AG09309 (cell line): ENCODE measurements around the gene CHD9NB.
"Not testable (repeated sequence)": the region's sequence is repeated elsewhere in the genome, so short reads cannot be mapped to it uniquely, and the experiment has no call there.

ENCODE experiments used
- DNase-seq: peaks from one replicate; pipeline ENCODE4 v3.0.0-alpha.2; 2010; ENCODE audit warnings: low read depth
- H3K4me3 ChIP-seq: 2 replicates; pipeline ENCODE4 v1.5.1; 2011; ENCODE audit warnings: mild to moderate bottlenecking, low read depth, low read length, moderate library complexity; ENCODE audit not compliant: control insufficient read depth
- TF ChIP-seq, protein P1 (sequence below): IDR thresholded peaks from 2 replicates; pipeline ENCODE4 v1.5.1; 2011; ENCODE audit warnings: mild to moderate bottlenecking, low read depth, low read length, inconsistent platforms; ENCODE audit not compliant: insufficient read depth, control insufficient read depth; ENCODE audit errors: missing control alignments

The CHD9NB gene

DNA sequence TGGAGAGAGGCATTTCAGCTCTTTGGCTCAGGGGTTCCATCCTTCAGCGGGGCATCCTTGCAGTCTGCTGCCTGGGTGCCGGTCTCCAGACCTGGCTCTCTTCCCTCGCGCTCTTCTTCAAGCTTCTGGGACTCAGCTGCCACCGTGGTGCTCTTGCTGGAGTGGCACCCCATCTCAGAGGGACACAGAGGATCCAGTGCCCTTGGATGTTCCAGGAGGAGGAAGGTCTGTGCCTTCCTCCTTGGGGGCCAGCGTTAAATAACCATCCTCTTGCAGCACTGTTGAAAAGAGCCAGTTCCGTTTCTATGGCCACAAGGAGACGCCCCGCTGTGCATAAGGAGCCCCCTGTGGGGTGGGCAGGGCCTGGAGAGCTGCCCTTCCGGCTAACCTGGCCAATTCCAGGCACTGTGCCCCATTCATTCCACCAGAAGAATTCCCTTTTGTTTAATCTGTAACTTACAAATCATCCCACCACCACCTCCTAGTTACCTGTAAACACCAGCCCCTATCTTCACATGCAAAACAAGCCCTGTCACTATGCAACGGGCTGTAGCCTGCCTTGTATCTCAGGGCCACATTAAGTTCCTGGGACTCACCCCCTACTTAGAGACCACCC lies 8.6 kb downstream of the CHD9NB start:
- no peak for DNase-seq
- TF ChIP-seq, protein P1, sequence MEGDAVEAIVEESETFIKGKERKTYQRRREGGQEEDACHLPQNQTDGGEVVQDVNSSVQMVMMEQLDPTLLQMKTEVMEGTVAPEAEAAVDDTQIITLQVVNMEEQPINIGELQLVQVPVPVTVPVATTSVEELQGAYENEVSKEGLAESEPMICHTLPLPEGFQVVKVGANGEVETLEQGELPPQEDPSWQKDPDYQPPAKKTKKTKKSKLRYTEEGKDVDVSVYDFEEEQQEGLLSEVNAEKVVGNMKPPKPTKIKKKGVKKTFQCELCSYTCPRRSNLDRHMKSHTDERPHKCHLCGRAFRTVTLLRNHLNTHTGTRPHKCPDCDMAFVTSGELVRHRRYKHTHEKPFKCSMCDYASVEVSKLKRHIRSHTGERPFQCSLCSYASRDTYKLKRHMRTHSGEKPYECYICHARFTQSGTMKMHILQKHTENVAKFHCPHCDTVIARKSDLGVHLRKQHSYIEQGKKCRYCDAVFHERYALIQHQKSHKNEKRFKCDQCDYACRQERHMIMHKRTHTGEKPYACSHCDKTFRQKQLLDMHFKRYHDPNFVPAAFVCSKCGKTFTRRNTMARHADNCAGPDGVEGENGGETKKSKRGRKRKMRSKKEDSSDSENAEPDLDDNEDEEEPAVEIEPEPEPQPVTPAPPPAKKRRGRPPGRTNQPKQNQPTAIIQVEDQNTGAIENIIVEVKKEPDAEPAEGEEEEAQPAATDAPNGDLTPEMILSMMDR = no peak
- H3K4me3 ChIP-seq = no peak overlapping the region

DNA sequence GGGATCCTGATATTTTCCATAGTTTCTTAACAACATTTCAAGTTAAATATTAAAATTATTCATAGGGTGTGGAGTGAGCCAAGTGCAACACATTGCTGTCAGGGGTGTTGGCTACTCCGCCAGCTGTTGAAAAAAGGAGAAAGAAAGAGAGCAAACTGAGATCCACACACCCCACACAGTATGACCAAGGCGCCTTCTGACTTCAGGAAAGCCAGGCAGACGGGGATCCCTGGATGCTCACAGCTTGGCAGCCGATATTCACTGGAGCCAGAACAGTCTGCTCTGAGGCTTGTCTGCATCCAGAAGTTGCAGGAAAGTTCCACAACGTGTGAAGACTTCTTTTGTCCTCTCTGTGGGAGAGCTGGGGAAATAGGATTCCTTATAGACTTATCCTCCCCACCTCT lies 9.3 kb downstream of the CHD9NB start:
- no peak for DNase-seq
- no peak overlapping the region for H3K4me3 ChIP-seq
- TF ChIP-seq, protein P1 = no peak

DNA sequence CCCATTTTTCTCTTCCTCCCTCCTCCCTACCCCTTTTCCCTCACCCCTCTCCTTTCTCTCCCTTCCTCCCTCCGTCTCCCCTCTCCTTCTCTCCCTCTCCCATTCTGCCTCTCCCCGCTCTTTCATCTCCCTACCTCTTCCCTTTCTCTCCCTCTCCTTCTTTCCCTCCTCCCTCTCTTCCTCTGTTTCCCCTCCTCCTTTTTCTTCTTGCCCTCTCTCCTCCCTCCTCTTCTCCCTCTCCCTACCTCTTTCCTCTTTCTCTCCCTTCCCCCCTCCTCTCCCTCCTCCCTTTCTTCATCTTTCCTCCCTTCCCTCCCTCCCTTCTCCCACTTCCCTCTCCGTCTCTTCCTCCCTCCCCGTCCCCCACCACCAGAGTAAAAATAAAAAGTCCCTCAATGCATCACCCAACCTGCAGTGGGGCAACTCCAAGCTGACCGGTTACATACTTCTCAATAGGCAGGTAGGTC lies 10.4 kb downstream of the CHD9NB start:
- DNase-seq = no peak
- H3K4me3 ChIP-seq = no peak overlapping the region
- TF ChIP-seq, protein P1 = no peak

DNA sequence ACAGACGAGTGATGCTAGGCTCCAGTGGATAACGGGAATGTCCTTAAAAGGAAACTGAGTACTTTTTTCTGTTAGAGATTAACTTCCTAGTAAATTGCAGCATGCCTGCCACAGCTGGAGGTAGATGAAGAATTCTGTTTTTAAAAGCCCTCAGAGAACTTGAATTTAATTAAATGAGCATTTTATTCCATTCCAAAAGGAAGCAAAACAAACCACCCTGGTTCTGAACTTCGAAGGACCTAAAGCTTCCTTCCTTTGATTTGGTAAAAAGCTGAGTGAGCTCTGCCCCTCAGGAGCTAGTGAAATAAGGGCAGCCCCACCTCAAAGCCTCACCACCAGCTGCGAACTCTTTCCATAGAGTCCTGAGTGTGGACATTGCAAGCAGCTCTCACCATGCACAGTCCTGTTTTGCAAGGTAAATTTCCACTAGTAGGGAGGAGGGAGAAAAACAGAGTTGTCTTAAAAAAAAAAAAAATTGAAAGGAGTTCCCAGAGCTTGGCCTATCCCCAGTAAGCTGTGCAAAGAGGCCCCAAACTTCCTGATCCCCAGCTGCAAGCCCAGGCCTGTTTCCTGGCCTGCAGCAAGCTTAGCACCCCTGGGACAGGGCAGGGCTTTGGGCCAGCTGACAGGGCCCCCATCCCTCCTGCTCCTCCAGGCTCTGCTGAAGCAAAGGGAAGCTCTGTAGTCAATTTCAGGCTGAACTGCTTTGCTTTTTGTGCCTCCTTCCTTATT lies 11.2 kb downstream of the CHD9NB start:
- TF ChIP-seq, protein P1 = no peak
- no peak for DNase-seq

DNA sequence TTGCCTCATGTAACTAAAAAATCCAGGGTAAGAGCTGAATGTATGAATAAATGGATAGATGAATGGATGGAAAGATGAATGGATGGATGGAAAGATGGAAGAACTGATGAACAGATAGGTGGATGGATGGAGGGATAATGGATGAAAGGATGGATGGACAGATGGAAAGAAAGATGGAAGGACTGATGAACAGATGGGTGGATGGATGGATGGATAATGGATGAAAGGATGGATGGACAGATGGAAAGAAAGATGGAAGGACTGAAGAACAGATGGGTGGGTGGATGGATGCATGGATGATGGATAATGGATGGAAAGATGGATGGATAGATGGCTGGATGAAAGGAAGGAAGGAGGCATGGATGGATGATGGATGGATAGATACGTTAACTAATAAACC lies 11.9 kb downstream of the CHD9NB start:
- H3K4me3 ChIP-seq = no peak overlapping the region
- TF ChIP-seq, protein P1 = no peak
- no peak for DNase-seq

More for the DNA sequence above, 11.2 kb downstream of the CHD9NB start:
- H3K4me3 ChIP-seq = no peak overlapping the region

DNA sequence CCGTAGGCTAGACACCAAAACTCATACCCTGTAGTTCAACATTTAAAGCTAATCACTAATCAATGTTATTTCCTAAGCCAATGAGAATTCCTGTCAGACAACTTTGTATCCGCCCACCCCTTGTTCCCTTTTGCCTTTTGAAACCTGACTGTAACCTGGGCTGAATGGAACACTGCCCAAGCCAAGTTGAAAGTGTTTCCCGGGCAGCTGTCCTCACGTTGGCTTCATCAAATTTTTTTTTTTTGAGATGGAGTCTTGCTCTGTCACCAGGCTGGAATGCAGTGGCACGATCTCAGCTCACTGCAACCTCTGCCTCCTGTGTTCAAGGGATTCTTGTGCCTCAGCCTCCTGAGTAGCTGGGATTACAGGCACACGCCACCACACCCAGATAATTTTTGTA lies 16.0 kb downstream of the CHD9NB start:
- H3K4me3 ChIP-seq, DNase-seq: not testable (repeated sequence)

DNA sequence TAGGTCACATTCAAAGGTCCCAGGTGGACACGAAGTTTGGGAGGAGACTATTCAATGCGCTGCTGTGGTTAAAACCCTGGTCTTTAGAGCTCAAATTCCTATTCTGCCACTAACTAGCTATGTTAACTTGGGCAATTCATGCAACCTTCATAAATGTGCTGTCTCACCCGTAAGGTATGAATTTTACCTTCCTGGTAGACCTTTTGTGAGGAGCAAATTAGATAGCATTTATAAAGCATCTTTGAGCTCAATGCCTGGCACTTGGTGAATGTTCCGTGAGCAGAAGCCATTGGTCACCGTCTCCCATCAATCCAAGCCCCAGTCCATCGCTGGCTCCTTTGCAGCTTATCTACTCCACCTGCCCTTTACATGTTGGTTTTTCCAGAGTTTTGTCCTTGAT lies 16.6 kb downstream of the CHD9NB start:
- H3K4me3 ChIP-seq = no peak overlapping the region
- TF ChIP-seq, protein P1 = no peak
- DNase-seq = no peak
